ENCODE results near the gene CDK5RAP3. TPM values are rescaled to one million over a fixed set of nuclear protein-coding genes. Genes with fewer than 3 reads are reported as not detected.

Gene CDK5RAP3, protein sequence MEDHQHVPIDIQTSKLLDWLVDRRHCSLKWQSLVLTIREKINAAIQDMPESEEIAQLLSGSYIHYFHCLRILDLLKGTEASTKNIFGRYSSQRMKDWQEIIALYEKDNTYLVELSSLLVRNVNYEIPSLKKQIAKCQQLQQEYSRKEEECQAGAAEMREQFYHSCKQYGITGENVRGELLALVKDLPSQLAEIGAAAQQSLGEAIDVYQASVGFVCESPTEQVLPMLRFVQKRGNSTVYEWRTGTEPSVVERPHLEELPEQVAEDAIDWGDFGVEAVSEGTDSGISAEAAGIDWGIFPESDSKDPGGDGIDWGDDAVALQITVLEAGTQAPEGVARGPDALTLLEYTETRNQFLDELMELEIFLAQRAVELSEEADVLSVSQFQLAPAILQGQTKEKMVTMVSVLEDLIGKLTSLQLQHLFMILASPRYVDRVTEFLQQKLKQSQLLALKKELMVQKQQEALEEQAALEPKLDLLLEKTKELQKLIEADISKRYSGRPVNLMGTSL
- 109 and 122 TPM in 2 replicates for total RNA-seq
- 128 and 139 TPM in 2 replicates for polyA plus RNA-seq
- polyA plus RNA-seq (2011; cell fraction: cytosol; rRNA removed): 74.8 and 79.0 TPM in 2 replicates
- polyA plus RNA-seq (2011; cell fraction: nucleus; rRNA removed): 1,121 and 1,379 TPM in 2 replicates
- polyA plus RNA-seq (2012): 88.3 and 108 TPM in 2 replicates
- 156 and 174 TPM in 2 replicates for polyA minus RNA-seq
- polyA minus RNA-seq (2011; cell fraction: cytosol; rRNA and poly(A)+ RNA removed): 29.1 TPM
- 114 and 116 TPM in 2 replicates for polyA minus RNA-seq (2011; cell fraction: nucleus; rRNA and poly(A)+ RNA removed)
- percentile 52 among the genes with signal in this experiment for Bru-seq, nascent RNA
- percentile 72 among the genes with signal in this experiment for BruChase-seq, experiment 1, labeled RNA remaining after a 6-hour chase
- BruChase-seq, experiment 2, labeled RNA remaining after a 2-hour chase: percentile 60 among the genes with signal in this experiment
- long read RNA-seq, transcript CDK5RAP3-231 (12 exons, 2,759 nt): minor isoform, 19 of 231 reads
- long read RNA-seq, transcript CDK5RAP3-201 (14 exons, 1,866 nt): major isoform, 166 of 231 reads
- long read RNA-seq, partial matches to known transcripts: 22 of 231 reads
- long read RNA-seq, other reads (novel, unspliced or antisense): 17 of 231 reads

DNA sequence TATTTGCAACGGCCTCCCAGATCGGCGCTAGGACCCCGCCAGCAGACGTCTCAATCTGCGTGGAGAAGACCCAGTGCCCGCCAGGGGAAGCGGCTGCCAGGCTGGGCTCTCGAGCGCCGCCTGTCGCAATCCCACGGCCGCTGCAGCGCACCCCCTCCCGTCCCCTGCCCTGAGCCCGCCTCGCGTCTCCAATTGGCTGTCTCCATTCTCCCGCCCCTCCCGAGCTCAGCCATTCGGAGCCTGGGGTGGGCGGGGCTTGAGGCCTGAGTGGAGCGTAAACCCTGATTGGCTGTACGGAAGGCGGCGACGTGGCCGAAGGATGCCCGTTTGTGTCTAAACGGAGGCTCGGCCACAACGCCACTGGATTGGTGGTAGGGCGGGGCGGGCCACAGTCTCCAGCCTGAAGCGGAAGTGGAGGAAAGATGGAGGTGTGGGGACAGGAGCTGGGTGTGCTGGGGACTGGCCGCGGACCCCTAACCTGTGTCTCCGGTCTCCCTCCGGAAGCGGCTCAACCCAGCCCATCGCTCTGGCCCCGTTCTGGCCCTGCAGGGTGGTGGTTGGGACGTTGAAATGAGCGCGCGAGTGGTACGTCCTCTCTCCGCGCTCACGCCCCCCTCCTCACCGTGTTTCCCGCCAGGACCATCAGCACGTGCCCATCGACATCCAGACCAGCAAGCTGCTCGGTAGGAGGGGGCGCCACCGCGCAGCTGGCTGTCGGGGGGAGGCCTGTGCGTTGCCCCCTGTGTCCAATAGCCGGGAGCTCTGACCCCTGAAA, at the start of gene CDK5RAP3:
Gene CDK5RAP3, plus strand, starts transcription at position 389 of the 775 bp plus-strand sequence. Its CDS starts 34 bp downstream, at position 423.
- Histone ChIP-seq H3K4me2 (ENCODE audit: insufficient read depth, low read length) (peak within 1 kb of the TSS; percentile 69), H3K4me3 (replicated peaks in 1 of 3; ENCODE audit: insufficient read depth in 1 of 3, low read depth in 1 of 3, low read length in 3 of 3) (peak within 1 kb of the TSS; percentile 9 to 86 (median 55)), H3K9me1 (replicated peaks; ENCODE audit: control insufficient read depth, extremely low read depth, insufficient read depth, low read length) (no peaks in the 10 kb centered on the region), H3K79me2 (ENCODE audit: control insufficient read depth, insufficient read depth, low read length) (no peaks in the 10 kb centered on the region), H2AFZ (ENCODE audit: low read depth, low read length) (peak within 1 kb of the TSS; percentile 93), H3K4me1 (ENCODE audit: control insufficient read depth, extremely low read depth, insufficient read depth, low read length) (peaks cover 6% of the 10 kb centered on the region), H3K27ac (ENCODE audit: insufficient read depth, low read depth, low read length) (peak within 1 kb of the TSS; percentile 48), H3K36me3 (ENCODE audit: control insufficient read depth in 2 of 2, extremely low read depth in 1 of 2, insufficient read depth in 2 of 2, low read length in 2 of 2) (peaks cover 0 to 15% of the 10 kb centered on the region in 2 experiments), H4K20me1 (replicated peaks; ENCODE audit: control insufficient read depth, extremely low read depth, insufficient read depth, low read length) (no peaks in the 10 kb centered on the region), H3K27me3 (ENCODE audit: control insufficient read depth in 2 of 2, insufficient read depth in 2 of 2, low read length in 2 of 2) (no peaks in the 10 kb centered on the region), H3K9me3 (replicated peaks; ENCODE audit: control insufficient read depth, insufficient read depth, low read length) (no peaks in the 10 kb centered on the region), H3K9ac (replicated peaks; ENCODE audit: extremely low read depth, insufficient read depth, low read length) (peak within 1 kb of the TSS; percentile 54)
- ChIA-PET CTCF (interaction anchor here (0.5 to 15.7 kb wide), 30 partner anchors 8 to 1340 kb away, joined by 3 to 469 read pairs (median 4); partner anchors contain the start of genes CBX1, PNPO, PRR15L and SCRN2), POLR2A (interaction anchor here (1.2 kb wide), 1 partner anchor 48 kb away, joined by 3 read pairs; no protein-coding TSS in a partner anchor)
- intact Hi-C loops (cut with micrococcal nuclease) (loop anchor here (1.0 kb wide), 3 partner anchors 22 to 130 kb away; partner anchors contain the start of genes SCRN2 and SP2), dilution Hi-C loops (cut with MboI; ENCODE audit: extremely low pct_ligation_motif_present, low sequenced_read_pairs) (no loop called here)
- BruUV-seq (replicated peaks): TSS peak; percentile 68
- DNase-seq (ENCODE audit: low read depth, low spot score) (peak; percentile 100), FAIRE-seq (peak; percentile 100)
- peak; percentile 87 for TF ChIP-seq POLR2AphosphoS5 (IDR thresholded peaks at IDR 0.05; ENCODE audit: insufficient read depth, low read depth, low read length)
- no peak for TF ChIP-seq FOS (IDR thresholded peaks at IDR 0.05; ENCODE audit: borderline replicate concordance, insufficient read depth, low read length)
- peak; percentile 81 for TF ChIP-seq POLR2A (IDR thresholded peaks at IDR 0.05; ENCODE audit: low read depth, low read length)
- no peak for TF ChIP-seq EZH2 (IDR thresholded peaks at IDR 0.05; ENCODE audit: borderline replicate concordance, low read depth, low read length, severe bottlenecking)
- TF ChIP-seq, protein P1, sequence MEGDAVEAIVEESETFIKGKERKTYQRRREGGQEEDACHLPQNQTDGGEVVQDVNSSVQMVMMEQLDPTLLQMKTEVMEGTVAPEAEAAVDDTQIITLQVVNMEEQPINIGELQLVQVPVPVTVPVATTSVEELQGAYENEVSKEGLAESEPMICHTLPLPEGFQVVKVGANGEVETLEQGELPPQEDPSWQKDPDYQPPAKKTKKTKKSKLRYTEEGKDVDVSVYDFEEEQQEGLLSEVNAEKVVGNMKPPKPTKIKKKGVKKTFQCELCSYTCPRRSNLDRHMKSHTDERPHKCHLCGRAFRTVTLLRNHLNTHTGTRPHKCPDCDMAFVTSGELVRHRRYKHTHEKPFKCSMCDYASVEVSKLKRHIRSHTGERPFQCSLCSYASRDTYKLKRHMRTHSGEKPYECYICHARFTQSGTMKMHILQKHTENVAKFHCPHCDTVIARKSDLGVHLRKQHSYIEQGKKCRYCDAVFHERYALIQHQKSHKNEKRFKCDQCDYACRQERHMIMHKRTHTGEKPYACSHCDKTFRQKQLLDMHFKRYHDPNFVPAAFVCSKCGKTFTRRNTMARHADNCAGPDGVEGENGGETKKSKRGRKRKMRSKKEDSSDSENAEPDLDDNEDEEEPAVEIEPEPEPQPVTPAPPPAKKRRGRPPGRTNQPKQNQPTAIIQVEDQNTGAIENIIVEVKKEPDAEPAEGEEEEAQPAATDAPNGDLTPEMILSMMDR (IDR thresholded peaks at IDR 0.05; ENCODE audit: extremely low read depth in 1 of 2, insufficient read depth in 1 of 2, low read depth in 1 of 2, low read length in 2 of 2): peak; percentile 97 to 99
- TF ChIP-seq GATA2 (IDR thresholded peaks at IDR 0.05; ENCODE audit: insufficient read depth, insufficient read length, low read depth, low read length): no peak
- TF ChIP-seq JUN (IDR thresholded peaks at IDR 0.05; ENCODE audit: borderline replicate concordance, insufficient read depth, insufficient read length, low read depth): no peak
- peak; percentile 53 for TF ChIP-seq MYC (IDR thresholded peaks at IDR 0.05; ENCODE audit: low read depth, low read length)
- TF ChIP-seq, protein P2, sequence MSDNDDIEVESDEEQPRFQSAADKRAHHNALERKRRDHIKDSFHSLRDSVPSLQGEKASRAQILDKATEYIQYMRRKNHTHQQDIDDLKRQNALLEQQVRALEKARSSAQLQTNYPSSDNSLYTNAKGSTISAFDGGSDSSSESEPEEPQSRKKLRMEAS (IDR thresholded peaks at IDR 0.05; ENCODE audit: insufficient read depth, insufficient read length): peak; percentile 72
